ENCODE data around the gene VSX1. TPM values are rescaled to one million over a fixed set of nuclear protein-coding genes. Genes with fewer than 3 reads are reported as not detected.

VSX1 gene
- polyA plus RNA-seq (ENCODE audit: insufficient read length in 4 of 4): not detected

DNA sequence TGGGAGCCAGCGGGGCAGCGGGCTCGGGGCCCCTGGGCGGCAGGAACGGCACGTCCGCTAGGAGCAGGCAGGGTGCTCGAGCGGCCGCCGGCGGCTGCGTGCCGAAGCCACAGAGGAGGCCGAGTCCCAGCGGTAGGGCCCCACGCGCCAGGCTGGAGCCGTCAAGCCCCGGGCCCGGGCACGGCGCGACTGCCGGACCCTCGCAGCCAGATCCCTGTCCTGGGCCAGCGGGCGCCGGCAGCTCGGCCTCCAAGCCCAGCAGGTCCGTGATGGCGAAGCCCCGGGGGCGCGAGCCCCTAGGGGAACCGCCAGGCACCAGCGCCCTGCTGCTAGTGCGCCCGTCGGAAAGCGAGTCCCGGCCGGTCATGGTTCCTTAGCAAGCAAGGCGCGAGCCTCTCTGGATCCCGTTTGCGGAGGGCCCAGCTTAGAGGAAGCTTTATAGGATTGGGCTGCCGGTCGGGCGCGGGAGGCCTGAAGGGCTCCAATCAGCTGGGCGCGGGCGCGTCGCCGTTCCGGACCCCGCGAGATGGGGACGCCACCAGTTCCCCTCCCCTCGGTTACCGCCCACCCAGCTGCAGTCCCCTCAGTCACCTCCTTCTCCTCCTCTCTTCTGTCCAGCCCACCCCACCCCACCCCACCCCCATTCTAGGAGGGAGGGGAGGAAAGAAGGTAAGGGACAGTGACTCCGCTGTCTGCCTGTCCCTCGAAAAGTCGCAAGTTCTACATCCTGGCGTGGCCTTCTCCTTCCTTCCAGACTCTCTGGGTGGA lies at the start of gene VSX1:
VSX1 (minus strand) TSS at position 412 of the 768 bp plus-strand sequence; CDS start at position 367, 45 bp downstream.
- no peak for DNase-seq (ENCODE audit: low read depth in 4 of 4, low spot score in 3 of 4)

DNA sequence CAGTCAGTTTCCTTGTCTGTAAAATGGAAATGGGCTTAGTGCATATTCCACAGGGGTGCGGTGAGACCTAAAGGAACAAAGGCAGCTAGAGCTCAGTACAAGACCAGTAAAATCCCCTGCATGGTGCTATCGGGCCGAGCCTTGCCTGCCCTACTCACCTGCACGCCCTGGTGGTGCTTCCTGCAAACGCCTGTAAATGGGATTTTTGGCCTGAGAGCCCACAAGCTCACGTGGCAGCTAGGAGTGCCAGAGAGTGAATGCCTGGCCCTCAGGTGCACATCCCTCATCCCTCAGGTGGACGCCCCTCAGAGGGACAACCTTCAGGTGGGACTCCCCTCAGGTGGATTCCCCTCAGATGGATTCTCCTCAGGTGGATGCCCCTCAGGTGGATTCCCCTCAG lies 48.0 kb upstream of the VSX1 start:
- no peak for DNase-seq (ENCODE audit: low read depth in 4 of 4, low spot score in 3 of 4)

DNA sequence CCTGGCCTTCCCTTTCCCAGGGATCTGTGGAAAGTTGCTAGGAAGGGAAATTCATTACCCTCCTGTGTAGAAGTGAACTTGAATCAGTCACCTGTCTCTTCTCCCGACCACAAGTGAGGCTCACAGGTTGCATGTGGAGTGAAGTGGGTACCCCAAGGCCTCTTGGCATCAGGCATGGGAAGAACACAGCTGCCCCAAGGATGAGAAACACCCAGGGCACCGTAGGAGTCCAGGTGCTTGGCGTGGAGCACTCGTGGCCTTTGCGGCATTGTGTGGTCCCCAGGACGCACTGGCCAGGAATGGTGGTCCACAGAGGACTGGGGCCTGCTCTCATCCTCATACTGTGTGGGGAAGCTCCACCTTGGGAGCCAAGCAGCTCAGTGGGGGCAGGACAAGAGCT lies 47.5 kb upstream of the VSX1 start:
- no peak for DNase-seq (ENCODE audit: low read depth in 4 of 4, low spot score in 3 of 4)

DNA sequence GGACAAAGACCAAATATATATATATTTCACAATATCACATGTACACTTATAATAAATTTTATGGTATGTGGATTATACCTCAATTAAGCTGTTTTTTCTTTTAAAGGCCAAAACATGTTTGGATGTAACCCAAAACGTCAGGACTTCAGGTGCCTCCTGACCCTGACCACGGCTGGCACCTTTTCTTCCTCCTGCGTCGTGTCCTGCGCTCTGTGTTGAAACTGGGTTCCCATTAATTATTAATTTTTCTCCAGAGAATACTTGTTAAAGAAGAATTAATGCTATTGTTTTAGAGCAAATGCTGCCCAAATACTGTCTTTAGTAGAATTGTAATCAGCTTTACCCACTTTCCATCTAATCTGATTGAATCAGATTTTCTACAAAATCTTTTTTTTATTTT lies 46.7 kb upstream of the VSX1 start:
- DNase-seq (ENCODE audit: low read depth in 4 of 4, low spot score in 3 of 4): no peak

DNA sequence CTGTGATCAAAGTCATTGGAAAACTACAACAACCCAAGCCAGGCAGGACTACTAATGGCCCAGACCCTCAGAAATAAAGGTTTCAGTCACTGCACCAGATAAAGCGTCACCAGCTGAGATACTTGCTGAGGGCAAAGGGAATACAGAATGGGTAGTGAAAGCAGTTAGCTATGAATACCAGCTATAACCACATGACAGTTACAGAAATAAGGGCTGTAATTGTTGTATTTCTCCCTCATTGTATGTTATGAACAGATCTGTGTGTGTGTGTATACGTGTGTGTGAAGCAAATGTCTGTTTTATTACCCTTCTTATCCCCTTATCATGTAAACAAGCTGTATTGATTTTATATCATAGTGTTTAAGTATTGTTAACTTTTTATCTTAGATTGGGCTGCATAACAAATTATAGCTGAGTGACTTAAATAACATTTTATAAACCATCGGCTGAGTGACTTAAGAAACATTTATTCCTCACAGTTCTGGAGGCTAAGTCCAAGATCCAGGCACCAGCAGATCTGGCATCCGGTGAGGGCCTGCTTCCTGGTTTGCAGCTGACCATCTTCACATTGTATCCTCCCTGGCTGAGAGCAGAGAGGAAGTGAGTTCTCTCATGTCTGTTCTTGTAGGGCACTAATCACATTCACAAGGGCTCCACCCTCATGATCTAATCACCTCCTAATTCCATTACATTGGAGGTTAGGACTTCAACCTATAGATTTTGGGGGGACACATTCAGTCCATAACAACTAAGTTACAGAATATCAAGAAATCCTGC lies 46.0 kb upstream of the VSX1 start:
- no peak for DNase-seq (ENCODE audit: low read depth in 4 of 4, low spot score in 3 of 4)

GRCh38 chr20:25126204-25127029 lies 44.5 kb upstream of the VSX1 start:
- no peak for DNase-seq (ENCODE audit: low read depth in 4 of 4, low spot score in 3 of 4)

GRCh38 chr20:25125636-25126035 lies 43.7 kb upstream of the VSX1 start:
- no peak for DNase-seq (ENCODE audit: low read depth in 4 of 4, low spot score in 3 of 4)

DNA sequence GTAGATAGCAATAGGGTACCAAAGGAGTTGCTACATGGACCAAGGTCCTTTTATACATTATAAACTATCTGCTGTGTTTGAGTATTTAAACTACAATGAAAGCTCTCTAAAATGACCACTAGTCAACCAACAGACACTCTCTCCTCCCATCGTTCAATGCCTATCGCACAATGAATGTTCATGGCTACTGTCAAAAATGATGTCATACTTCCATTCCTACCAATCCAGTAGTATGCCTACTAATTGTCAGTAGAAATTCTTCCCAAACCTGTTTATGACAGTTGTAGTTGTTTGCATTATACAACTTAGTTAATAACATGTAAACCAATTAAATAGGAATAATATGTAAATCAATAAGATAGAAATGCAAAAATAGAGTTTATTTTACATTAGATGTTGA lies 39.0 kb upstream of the VSX1 start:
- no peak for DNase-seq (ENCODE audit: low read depth in 4 of 4, low spot score in 3 of 4)

GRCh38 chr20:25120457-25120856 lies 38.5 kb upstream of the VSX1 start:
- no peak for DNase-seq (ENCODE audit: low read depth in 4 of 4, low spot score in 3 of 4)

DNA sequence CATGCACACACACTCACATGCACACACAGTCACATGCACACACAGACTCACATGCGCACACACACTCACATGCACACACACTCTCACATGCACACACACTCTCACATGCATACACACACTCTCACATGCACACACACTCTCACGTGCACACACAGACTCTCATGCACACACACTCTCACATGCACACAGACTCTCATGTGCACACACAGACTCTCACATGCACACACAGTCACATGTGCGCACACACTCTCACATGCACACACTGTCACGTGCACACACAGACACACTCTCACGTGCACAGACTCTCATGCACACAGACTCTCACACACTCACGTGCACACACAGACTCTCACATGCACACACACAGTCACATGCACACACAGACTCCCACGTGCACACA lies 36.6 kb upstream of the VSX1 start:
- DNase-seq (ENCODE audit: low read depth in 4 of 4, low spot score in 3 of 4): no peak

DNA sequence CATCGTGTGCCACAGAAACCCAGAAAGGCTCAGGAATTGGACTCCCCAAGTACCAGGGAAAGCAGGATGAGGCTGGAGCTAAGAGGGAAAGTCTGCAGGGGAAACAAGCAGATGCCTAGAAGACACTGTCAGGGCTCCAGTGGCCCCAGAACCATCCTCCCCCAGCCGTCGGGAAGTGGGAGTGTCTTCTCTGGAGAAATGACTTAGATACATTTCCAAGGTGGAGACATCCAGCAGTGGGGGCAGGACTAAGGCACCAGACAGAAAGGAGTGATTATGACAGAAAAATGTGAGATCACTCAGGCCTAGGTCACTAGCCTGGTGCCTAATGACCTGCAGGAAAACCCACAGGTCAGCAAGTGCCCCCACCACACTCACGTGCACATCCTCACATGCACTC lies 36.0 kb upstream of the VSX1 start:
- no peak for DNase-seq (ENCODE audit: low read depth in 4 of 4, low spot score in 3 of 4)

DNA sequence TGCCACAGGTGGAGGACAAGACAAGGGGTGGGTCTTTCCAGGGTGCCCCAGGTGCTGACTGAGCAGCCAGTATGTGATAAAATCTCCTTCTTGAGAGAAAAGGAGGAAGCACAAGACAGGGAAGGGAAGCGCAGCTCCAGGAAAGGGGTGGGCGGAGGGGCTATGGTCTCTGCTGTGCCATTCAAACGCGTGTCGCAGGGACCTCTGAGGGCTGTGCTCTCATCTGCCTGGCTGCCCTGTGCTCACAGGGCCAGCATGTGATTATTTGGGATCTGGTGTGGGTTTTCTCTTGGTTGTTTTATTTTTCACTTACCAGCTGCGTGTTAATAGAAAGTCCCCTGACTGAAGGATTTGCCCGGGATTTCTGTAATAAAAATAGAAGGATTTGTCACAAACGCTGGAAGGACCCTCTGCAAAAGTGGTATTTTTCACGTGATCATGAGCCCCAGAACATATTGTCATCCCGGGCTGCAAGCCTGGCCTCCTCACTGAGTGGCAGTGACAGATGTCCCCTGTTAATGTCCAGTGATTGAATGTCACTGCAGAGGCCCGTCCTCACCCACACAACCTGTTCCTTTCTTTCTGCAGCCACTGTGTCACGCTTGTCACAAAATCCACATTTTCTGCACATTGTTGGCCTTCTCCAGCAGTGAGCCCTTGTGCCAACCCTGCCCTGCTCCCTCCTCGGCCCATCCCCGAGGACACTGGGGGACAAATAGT lies 35.0 kb upstream of the VSX1 start:
- DNase-seq (ENCODE audit: low read depth in 4 of 4, low spot score in 3 of 4): no peak

- DNase-seq (ENCODE audit: low read depth in 4 of 4, low spot score in 3 of 4): no peak
Observed at GRCh38 chr20:25103526-25103925, 21.6 kb upstream of the VSX1 start.

GRCh38 chr20:25100914-25101313 lies 19.0 kb upstream of the VSX1 start:
- DNase-seq (ENCODE audit: low read depth in 4 of 4, low spot score in 3 of 4): no peak

DNA sequence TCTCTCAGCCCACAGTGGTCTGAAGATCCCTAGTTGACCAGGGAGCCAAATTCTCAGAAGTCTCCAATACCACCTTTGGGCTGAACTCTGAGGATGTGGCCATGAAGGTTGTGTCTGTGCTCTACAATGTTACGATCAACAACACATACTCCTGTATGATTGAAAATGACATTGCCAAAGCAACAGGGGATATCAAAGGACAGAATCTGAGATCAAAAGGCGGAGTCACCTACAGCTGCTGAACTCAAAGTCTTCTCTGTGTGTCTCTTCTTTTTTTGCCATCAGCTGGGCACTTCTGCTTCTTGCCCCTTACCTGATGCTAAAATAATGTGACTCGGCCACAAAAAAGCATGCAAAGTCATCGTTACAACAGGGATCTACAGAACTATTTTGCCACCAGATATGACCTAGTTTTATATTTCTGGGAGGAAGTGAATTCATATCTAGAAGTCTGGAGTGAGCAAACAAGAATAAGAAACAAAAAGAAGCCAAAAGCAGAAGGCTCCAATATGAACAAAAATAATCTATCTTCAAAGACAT lies 17.7 kb upstream of the VSX1 start:
- no peak for DNase-seq (ENCODE audit: low read depth in 4 of 4, low spot score in 3 of 4)

- DNase-seq (ENCODE audit: low read depth in 4 of 4, low spot score in 3 of 4): no peak
Observed at GRCh38 chr20:25097498-25097897, 15.6 kb upstream of the VSX1 start.

DNA sequence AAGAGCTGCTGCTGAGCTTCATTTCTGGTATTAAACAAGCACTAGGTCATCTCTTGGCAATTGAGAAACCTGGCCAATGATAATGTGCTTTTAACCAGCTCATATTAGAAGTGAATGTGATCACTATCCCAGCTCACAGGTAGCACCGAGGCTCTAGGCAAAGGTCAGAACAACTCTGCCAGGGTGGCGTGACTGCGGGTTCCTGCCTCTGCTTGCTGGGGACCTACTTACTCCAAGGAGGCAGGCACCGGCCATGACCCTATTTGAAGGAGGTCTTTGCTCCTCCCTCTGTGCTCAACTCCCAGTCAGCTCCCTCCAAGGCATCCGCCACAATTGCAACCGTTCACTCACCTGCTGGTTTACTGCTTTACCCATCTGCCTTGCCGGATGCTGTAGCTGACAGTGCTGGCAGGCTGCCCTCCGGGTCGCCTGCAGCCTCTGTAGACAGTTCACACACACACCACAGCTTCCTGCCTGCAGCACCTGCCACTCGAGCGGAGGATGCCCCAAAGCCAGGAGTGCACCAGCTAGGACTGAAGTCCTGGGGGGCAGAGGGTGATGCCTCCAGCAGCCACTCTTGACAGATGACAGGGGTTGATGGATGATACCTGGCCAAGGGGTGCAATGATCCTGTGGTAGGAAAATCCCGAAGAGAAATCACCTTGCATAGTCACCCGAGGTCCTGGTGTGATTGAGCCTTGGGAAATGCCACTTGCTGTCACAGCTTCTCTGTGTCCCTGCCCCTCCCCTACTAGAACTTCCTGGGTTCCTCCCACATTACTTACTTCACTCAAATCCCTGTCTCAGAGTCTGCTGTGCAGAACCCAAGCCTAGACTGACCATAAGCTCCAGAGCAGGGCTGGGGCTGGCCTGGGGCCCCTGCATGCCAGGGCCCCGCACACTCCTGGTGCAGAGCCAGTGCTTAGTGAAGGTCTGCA lies 8.8 kb upstream of the VSX1 start:
- DNase-seq (ENCODE audit: low read depth in 4 of 4, low spot score in 3 of 4): no peak

GRCh38 chr20:25089662-25090061 lies 7.7 kb upstream of the VSX1 start:
- DNase-seq (ENCODE audit: low read depth in 4 of 4, low spot score in 3 of 4): no peak

DNA sequence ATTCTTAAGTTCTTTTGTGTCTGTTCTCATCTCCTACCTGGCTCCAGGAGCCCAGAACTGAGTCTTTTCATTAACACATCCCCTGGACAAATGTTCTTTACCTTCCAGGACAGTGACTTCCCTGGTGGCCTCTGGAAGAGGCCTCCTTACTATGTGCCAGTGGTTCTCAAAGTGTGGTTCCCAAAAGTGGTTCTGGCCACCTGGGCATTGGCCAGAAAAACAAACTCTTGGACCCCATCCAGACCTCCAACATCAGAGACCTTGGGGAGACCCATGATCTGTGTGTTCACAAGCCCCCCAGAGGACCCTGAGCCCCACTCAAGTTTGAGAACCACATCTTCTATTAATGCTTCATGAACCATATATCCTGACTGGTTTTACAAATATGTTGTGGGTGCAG lies 7.2 kb upstream of the VSX1 start:
- DNase-seq (ENCODE audit: low read depth in 4 of 4, low spot score in 3 of 4): no peak

All from right renal pelvis (tissue), 4 donors.